ENCODE results near the gene TRIB2. TPM values are rescaled to one million over a fixed set of nuclear protein-coding genes. Genes with fewer than 3 reads are reported as not detected.
A peak's percentile ranks its signal among the peaks of the same experiment; 100 is the strongest.

TRIB2 gene
- polyA plus RNA-seq, 5 donors = 63.3 to 85.2 (median 77.2) TPM

DNA sequence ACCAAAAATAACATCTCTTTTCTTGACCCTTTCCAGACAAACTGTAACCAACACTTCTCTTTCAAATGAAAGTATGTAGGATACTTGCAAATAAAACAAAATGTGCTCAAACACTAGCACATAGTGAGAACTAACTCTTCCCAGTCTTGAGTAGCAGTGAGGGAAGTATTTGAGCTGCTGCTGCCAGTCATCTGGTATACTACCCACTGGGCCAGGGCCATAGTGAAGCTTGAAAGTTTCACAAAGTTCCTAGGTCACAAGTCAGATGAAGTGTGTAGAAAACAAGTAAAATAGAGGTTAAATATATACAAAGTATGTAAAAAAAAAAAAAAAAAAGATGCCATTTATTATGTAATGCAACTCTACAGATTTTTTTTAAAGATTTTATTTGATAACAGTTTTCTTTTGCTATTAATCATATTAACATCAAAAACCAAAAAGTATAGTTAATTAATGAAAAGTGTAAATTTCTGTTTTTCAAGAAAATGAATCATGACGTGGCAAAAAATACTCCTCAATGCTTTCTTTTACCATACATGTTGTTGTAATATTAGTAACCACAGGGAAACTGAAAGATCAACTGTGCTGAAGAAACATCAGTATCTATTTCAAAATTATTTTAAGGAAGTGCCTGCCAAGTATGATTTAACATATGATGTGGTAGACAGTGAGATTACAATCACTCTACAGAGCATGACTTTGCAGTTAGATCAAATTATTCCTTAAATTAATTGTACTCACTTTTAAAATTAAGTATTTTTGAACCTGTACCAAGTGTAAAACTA is 21.6 kb upstream of the TRIB2 start:
- no peak for DNase-seq

- DNase-seq = no peak
Measured at GRCh38 chr2:12697617-12698016, 19.1 kb upstream of the TRIB2 start.

DNA sequence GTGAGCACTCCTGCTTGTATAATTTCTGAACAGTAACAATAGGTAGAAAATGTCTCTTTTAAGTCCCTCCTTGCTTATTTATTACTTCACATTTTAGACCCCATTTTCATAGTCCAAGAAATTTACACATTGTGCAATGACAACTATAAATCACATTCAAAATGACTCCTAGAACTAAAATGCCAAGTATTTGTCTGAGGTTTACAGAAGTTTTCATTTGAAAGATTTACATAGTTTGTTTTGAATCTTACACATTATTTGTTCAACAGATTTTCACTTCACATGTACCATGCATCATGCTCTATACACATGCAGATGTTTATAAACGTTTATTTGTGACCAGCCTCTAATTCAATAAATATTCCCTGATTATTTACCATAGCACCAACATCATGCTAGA is 15.7 kb upstream of the TRIB2 start:
- DNase-seq = no peak

DNA sequence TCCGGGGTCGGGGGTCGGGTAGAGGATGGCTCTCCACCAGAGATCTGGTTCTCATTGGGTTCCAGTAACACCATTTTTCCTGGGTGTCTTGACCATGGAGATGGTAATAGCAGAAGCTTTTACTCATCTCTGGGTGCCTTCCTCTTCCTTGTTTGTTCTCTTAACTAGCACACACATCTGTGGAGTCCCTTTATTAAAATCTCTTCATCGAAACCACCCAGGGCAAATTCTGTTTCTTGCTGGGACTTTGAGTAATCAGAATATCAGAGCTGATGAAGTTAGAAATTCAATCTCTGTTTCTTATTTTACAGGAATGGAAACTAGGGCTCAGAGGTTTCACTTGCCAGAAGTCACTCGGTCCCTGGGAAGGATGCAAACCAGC is 15.0 kb upstream of the TRIB2 start:
- DNase-seq = no peak

- peak; percentile 69 to 73 for DNase-seq
Measured at GRCh38 chr2:12702168-12703121, 14.3 kb upstream of the TRIB2 start.

DNA sequence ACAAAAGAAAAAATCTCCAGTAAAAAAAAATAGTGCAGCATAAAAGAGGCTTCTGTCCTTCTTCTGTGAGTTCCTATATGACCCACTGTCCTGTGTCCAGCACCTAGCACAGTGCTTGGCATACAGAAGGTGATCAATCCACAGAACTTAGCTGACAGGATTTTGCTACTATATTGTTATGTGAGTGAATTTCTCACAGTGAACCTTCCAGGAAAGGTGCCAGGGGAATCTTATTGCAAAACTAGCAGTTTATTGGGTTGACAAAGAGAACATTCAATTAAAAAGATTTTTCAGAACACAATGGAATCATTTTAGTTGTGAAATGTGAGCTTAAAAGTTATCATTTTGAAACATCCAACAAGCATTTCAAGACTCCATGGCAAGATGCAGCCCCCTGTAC is 12.4 kb upstream of the TRIB2 start:
- no peak for DNase-seq

- DNase-seq = no peak
Measured at GRCh38 chr2:12705230-12705629, 11.5 kb upstream of the TRIB2 start.

GRCh38 chr2:12705742-12706141 is 11.0 kb upstream of the TRIB2 start:
- no peak for DNase-seq

DNA sequence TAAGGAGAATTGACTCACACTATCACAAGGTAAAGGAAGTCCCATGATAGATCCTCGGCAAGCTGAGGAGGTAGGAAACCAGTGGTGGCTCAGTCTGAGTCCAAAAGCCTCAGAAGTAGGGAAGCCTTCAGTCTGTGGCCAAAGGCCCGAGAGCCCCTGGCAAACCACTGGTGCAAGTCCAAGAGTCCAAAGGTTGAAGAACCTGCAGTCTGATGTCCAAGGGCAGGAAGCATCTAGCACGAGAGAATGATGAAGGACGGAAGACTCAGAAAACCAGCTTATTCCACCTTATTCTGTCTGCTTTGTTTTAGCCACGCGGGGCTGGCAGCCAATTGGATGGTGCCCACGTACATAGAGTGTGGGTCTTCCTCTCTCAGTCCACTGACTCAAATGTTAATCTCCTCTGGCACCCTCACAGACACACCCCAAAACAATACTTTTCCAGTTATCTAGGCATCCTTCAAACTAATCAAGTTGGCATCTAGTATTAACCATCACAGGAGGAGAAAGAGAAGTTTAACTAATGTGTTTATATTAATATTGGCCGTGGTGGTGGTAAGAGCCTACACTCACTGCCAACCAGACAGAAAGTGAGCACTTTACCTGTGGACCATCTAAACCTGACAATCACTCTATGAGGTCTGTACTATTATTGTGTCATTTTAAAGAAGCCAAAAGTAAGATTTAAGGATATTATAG is 8.1 kb upstream of the TRIB2 start:
- no peak for DNase-seq

- no peak for DNase-seq
Measured at GRCh38 chr2:12709207-12709522, 7.6 kb upstream of the TRIB2 start.

DNA sequence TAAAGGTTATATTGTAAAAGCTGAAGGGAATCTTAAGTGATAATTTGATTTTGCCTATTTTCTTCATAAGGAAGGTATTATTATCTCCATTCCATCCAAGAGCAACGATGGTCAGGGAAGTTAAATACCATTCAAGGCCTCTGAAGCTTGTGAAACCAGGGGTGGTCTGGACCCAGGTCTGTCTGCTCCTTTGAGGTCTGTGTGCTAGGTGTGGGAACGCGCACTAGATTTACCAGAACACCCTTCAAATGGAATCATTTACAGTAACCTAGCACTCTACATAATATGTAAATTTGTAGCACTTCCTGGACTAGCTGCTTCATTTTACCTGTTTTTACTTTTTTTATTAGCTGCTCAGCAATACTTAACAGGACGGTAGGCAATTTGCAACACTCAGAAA is 6.4 kb upstream of the TRIB2 start:
- DNase-seq = no peak

DNA sequence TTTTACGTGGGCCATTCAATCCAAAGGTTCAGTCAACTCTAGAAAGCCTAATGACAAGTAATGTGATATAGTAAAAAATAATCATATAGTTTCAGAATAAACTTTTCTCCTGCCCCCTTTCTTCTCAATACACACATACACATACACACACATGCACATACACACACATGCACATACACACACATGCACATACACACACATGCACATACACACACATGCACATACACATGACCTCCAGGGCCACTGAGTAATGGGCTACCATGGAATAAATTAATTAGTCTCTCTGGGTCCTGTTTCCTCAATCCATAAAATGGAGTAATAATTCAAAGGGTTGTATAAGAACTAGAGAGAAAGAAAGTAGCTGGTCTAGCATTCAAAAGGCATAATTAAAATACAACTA is 5.4 kb upstream of the TRIB2 start:
- no peak for DNase-seq

DNA sequence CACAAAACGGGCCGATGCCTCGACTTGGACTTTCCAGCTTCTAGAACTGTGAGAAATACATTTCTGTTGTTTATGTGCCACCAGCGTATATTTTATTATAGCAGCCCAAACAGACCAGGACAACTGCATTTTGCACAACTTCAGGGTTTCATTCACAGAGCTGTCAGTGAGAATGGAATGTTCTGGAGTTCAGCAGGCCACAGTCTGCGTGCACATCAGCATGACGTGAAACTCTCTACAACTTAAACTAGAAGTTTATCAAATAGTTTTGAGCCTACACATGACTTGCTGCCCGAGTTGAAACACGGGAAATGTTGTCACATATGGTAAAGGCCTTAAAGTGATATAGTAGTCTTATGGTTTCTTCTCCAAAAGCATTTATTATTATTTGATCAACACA is 3.9 kb upstream of the TRIB2 start:
- DNase-seq = no peak

DNA sequence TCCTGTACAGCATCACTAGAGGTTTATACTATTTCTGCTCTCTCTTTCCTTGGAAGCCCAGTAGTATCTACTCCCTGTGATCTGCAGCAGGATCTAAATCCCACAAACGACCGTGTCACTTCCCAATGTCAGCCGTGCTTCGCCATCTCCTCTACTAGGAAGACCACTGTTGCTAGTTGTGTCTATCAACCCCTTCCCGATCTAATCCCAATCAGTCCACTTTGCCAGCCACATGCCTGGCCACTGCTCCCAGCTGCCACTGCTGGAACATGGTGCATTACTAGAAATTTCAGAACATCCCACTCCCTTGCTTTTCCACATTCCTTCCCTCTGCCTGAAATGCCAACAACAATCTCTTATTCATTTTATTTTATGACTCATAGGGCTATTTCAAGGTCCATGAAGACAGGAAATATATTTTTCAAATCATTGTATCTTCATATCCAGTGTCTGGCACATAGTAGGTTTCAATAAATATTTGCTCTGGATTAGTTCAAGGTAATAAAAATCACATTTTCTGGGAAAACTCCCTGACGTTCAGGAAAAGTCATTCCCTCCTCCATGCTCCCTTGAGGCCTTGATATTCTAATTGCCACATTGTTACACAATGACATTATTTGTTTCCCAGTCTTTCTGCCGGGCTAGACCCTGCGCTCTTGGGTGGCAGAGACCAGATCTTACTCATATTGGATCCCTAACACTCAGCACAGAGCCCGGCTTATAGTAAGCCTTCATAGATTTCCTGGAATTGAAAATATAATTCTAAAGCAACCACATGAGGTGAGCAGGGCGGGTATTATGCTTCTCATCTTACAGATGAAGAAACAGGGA is 2.1 kb upstream of the TRIB2 start:
- DNase-seq = no peak

- DNase-seq = no peak
Measured at GRCh38 chr2:12715258-12716031, 1.3 kb upstream of the TRIB2 start.

GRCh38 chr2:12716032-12716281 is 779 bp upstream of the TRIB2 start:
- peak; percentile 64 to 66 for DNase-seq

DNA sequence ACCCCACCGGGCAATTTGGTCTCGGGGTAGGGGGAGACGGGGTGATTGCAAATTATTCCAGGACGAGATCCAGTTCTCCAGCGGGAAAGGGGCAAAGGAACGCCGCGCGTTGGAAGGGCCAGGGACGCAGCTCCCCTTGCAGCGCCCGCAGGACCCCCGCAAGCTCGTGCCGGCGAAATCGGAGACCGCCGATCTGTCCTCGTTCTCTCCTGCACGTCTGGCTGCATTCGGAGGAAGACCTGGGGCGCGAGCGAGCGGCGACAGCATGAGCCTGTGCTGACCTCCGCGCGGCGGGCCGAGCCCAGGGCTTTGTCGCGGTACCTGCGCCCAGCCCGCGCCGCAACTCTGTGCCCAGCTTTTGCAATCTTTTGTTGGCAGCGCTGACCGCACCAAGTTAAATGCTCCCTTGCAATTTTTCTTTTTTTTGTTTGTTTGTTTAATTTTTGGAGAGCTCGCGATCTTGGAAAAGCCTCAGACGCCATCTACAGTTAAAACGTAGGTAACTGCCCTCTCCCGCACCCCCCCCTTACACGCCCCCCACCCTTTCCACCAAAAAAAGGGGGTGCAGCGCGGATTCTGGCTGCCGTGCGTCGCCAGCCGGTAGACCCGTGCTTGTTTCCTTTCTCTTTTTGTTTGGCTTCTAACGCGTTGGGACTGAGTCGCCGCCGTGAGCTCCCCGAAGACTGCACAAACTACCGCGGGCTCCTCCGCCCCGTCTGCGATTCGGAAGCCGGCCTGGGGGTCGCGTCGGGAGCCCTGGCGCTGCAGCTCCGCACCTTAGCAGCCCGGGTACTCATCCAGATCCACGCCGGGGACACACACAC is 667 bp downstream of the TRIB2 start:
- DNase-seq = peak; percentile 72 to 78

DNA sequence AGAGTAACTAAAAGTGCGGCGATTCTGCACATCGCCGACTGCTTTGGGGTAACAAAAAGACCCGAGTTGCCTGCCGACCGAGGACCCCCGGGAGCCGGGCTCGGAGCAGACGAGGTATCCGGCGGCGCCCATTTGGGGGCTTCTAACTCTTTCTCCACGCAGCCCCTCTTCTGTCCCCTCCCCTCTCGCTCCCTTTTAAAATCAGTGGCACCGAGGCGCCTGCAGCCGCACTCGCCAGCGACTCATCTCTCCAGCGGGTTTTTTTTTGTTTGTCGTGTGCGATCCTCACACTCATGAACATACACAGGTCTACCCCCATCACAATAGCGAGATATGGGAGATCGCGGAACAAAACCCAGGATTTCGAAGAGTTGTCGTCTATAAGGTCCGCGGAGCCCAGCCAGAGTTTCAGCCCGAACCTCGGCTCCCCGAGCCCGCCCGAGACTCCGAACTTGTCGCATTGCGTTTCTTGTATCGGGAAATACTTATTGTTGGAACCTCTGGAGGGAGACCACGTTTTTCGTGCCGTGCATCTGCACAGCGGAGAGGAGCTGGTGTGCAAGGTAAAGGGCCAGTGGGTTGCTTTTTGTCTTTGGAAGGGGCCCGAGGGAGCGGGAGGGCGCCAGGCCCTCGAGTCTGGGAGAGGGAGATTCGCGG is 1.4 kb downstream of the TRIB2 start:
- DNase-seq = peak; percentile 42

DNA sequence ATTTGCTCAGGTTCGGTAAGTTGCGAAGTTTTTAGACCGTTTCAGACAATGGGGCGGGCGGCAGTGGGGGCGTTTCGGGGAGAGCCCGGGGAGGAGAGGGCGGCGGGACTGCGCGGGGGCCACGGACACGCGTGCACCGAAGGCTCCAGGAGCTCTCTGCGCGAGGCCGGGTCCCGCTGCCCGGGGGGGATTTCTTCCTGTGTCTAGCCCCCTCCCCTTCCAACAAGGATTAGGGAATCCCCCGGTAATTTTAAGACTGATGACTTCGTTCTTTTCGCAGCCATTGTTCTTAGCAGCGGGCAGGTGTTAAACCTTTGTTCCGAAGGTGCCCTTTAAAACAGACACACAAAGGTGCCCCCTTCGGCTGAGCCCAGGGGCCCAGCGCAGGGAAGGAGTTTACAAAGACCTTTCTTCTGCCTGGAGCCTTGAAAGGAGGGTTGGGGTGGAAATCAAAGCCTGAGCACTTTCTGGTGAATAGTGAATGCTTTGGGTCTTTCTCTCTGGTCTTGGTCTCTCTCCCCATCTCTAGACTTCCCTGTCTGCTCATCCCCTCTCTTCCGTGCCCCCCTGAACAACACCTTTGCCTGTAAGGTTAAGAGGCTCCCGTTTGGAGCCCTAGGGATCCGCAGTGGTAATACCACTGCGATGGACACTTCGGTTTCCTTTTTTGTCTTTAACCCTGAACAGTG is 2.1 kb downstream of the TRIB2 start:
- peak; percentile 20 to 23 for DNase-seq

All from right lung (tissue), 5 donors.